Measurements from ENCODE around the gene STK10.

The STK10 gene

GRCh38 chr5:172096207-172096940 lies 91.7 kb downstream of the STK10 start:
- Histone ChIP-seq H3K36me3 (ENCODE audit: insufficient read depth, low read length) (peaks cover 38% of the 10 kb centered on the region; the same call in 1 of the 2 replicates), H3K4me1 (ENCODE audit: insufficient read depth, low read length, poor library complexity, severe bottlenecking) (no peaks in the 10 kb centered on the region), H4K20me1 (ENCODE audit: insufficient read depth, low read length, poor library complexity, severe bottlenecking) (no peaks in the 10 kb centered on the region), H3K9me2 (replicated peaks; ENCODE audit: low read depth, low read length) (no peaks in the 10 kb centered on the region), H3K4me2 (ENCODE audit: low read depth, low read length, poor library complexity, severe bottlenecking) (no peak overlapping the region), H3F3A (ENCODE audit: low read depth) (no peaks in the 10 kb centered on the region), H3K27me3 (ENCODE audit: insufficient read depth, low read length, poor library complexity, severe bottlenecking) (no peaks in the 10 kb centered on the region), H3K9me3 (ENCODE audit: insufficient read depth, low read depth, low read length) (no peaks in the 10 kb centered on the region), H3K79me2 (ENCODE audit: insufficient read depth, low read length) (no peaks in the 10 kb centered on the region), H3K4me3 (ENCODE audit: low read length, poor library complexity, severe bottlenecking) (no peak overlapping the region), H2AFZ (ENCODE audit: low read length) (no peak overlapping the region), H3K9ac (ENCODE audit: low read depth, low read length, poor library complexity, severe bottlenecking) (no peak overlapping the region)
- TF ChIP-seq CTCF (conservative IDR thresholded peaks at IDR 0.05; ENCODE audit: low read length) = no peak
- TF ChIP-seq EZH2phosphoT487 (IDR thresholded peaks at IDR 0.05; ENCODE audit: borderline replicate concordance) = no peak

- Histone ChIP-seq H4K20me1 (ENCODE audit: insufficient read depth, low read length, poor library complexity, severe bottlenecking) (no peaks in the 10 kb centered on the region), H2AFZ (ENCODE audit: low read length) (no peak overlapping the region), H3K4me2 (ENCODE audit: low read depth, low read length, poor library complexity, severe bottlenecking) (no peak overlapping the region), H3K4me3 (ENCODE audit: low read length, poor library complexity, severe bottlenecking) (no peak overlapping the region), H3K9me3 (ENCODE audit: insufficient read depth, low read depth, low read length) (no peaks in the 10 kb centered on the region), H3F3A (ENCODE audit: low read depth) (no peaks in the 10 kb centered on the region), H3K9me2 (replicated peaks; ENCODE audit: low read depth, low read length) (no peaks in the 10 kb centered on the region), H3K9ac (ENCODE audit: low read depth, low read length, poor library complexity, severe bottlenecking) (no peak overlapping the region), H3K79me2 (ENCODE audit: insufficient read depth, low read length) (no peaks in the 10 kb centered on the region), H3K27me3 (ENCODE audit: insufficient read depth, low read length, poor library complexity, severe bottlenecking) (no peaks in the 10 kb centered on the region), H3K4me1 (ENCODE audit: insufficient read depth, low read length, poor library complexity, severe bottlenecking) (no peaks in the 10 kb centered on the region), H3K36me3 (ENCODE audit: insufficient read depth, low read length) (peaks cover 30% of the 10 kb centered on the region; the same call in 1 of the 2 replicates)
- no peak for TF ChIP-seq CTCF (conservative IDR thresholded peaks at IDR 0.05; ENCODE audit: low read length)
- no peak for TF ChIP-seq EZH2phosphoT487 (IDR thresholded peaks at IDR 0.05; ENCODE audit: borderline replicate concordance)
Observed at GRCh38 chr5:172095368-172096206, 92.4 kb downstream of the STK10 start.

GRCh38 chr5:172093965-172094364 lies 94.1 kb downstream of the STK10 start:
- Histone ChIP-seq H3K9me3 (ENCODE audit: insufficient read depth, low read depth, low read length) (no peaks in the 10 kb centered on the region), H3F3A (ENCODE audit: low read depth) (no peaks in the 10 kb centered on the region), H3K27me3 (ENCODE audit: insufficient read depth, low read length, poor library complexity, severe bottlenecking) (no peaks in the 10 kb centered on the region), H4K20me1 (ENCODE audit: insufficient read depth, low read length, poor library complexity, severe bottlenecking) (no peaks in the 10 kb centered on the region), H3K9me2 (replicated peaks; ENCODE audit: low read depth, low read length) (no peaks in the 10 kb centered on the region), H3K4me1 (ENCODE audit: insufficient read depth, low read length, poor library complexity, severe bottlenecking) (no peaks in the 10 kb centered on the region), H3K9ac (ENCODE audit: low read depth, low read length, poor library complexity, severe bottlenecking) (no peak overlapping the region), H2AFZ (ENCODE audit: low read length) (no peak overlapping the region), H3K4me2 (ENCODE audit: low read depth, low read length, poor library complexity, severe bottlenecking) (no peak overlapping the region), H3K4me3 (ENCODE audit: low read length, poor library complexity, severe bottlenecking) (no peak overlapping the region), H3K79me2 (ENCODE audit: insufficient read depth, low read length) (no peaks in the 10 kb centered on the region), H3K36me3 (ENCODE audit: insufficient read depth, low read length) (peaks cover 39% of the 10 kb centered on the region; the same call in 1 of the 2 replicates)
- TF ChIP-seq CTCF (conservative IDR thresholded peaks at IDR 0.05; ENCODE audit: low read length) (no peak), EZH2phosphoT487 (IDR thresholded peaks at IDR 0.05; ENCODE audit: borderline replicate concordance) (no peak)
